ENCODE data around the gene METTL25B.
A peak's percentile ranks its signal among the peaks of the same experiment; 100 is the strongest.

METTL25B gene

GRCh38 chr1:156728599-156729462, 562 bp downstream of the METTL25B start, which contains the start of gene ISG20L2:
ISG20L2 (minus strand) TSS chr1:156728766; CDS start chr1:156727652, 1,114 bp downstream.
- DNase-seq, result peak; percentile 96

- no peak for DNase-seq
These were observed 5.8 kb downstream of the METTL25B start for GRCh38 chr1:156733989-156734584.

- DNase-seq, result no peak
These were observed 10.1 kb downstream of the METTL25B start for GRCh38 chr1:156738407-156738806.

- DNase-seq, result no peak
These were observed 10.6 kb downstream of the METTL25B start for GRCh38 chr1:156738916-156739315.

- DNase-seq, result no peak
These were observed 12.0 kb downstream of the METTL25B start for GRCh38 chr1:156740237-156740740.

GRCh38 chr1:156740741-156741480, 12.6 kb downstream of the METTL25B start, which contains the start of gene MRPL24:
MRPL24 (minus strand) TSS chr1:156741088; CDS start chr1:156738704, 2,384 bp downstream.
- DNase-seq, result peak; percentile 98

- no peak for DNase-seq
These were observed 13.3 kb downstream of the METTL25B start for GRCh38 chr1:156741481-156741983.

- DNase-seq, result no peak
These were observed 13.7 kb downstream of the METTL25B start for GRCh38 chr1:156742017-156742416.

GRCh38 chr1:156742801-156743200, 14.5 kb downstream of the METTL25B start:
- DNase-seq, result no peak

- no peak for DNase-seq
These were observed 15.4 kb downstream of the METTL25B start for GRCh38 chr1:156743367-156744302.

- no peak for DNase-seq
These were observed 16.1 kb downstream of the METTL25B start for GRCh38 chr1:156744344-156744743.

GRCh38 chr1:156744786-156745419, 16.6 kb downstream of the METTL25B start:
- no peak for DNase-seq

- DNase-seq, result no peak
These were observed 17.6 kb downstream of the METTL25B start for GRCh38 chr1:156745881-156746280.

GRCh38 chr1:156746406-156746727, 18.1 kb downstream of the METTL25B start:
- no peak for DNase-seq

- peak; percentile 69 for DNase-seq
These were observed 18.7 kb downstream of the METTL25B start for GRCh38 chr1:156746728-156747631.

GRCh38 chr1:156747742-156748669, 19.7 kb downstream of the METTL25B start:
- DNase-seq, result no peak

- DNase-seq, result no peak
These were observed 20.6 kb downstream of the METTL25B start for GRCh38 chr1:156748670-156749418.

- DNase-seq, result no peak
These were observed 21.3 kb downstream of the METTL25B start for GRCh38 chr1:156749419-156750118.

Data from NCI-H1436 (cell line).